DMS153 treated with DMSO at 0.1 percent for 48 hours (cell line): ENCODE data around the gene KCNG4.
"Not testable (repeated sequence)": the region's sequence is repeated elsewhere in the genome, so short reads cannot be mapped to it uniquely, and the experiment has no call there.

Experiments used
- DNase-seq: peaks from one replicate; lab custom pipeline; 2025; ENCODE audit not compliant: unreplicated experiment; lab: John Stamatoyannopoulos, UW

The KCNG4 gene

DNA sequence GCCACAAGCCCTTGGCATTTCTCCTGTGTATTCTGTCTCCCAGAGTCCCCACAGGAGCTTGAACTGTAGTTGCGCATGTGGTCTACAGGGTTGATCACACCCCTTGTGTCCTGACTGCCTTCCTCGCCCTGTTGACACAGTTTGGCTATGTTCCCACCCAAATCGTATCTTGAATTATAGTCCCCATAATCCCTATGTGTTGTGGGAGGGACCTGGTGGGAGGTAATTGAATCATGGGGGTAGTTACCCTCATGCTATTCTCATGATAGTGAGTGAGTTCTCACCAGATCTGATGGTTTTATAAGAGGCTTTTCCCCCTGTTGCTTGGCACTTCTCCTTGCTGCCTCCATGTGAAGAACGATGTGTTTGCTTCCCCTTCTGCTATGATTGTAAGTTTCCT is 27.7 kb downstream of the KCNG4 start:
- no peak for DNase-seq

GRCh38 chr16:84209989-84210388 is 29.8 kb downstream of the KCNG4 start:
- no peak for DNase-seq

DNA sequence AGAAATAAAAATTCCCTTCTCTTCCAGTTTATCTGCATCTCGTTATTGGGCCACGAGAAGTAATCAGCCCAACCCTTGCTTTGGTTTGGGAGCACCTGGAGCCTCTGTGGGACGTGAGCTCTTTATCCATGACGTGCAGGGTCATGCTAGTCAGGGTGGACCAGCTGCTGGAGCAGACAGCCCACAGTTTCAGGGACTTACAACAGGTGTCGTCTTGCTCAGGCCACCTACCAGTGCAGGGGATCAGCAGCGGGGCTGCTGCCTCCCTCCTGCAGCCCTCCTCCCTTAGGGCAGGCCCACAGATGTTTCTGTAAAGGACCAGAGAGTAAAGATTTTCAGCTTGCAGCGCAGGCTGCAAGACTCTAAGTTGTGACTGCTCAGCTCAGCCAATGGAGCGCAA is 31.9 kb downstream of the KCNG4 start:
- DNase-seq, result no peak

DNA sequence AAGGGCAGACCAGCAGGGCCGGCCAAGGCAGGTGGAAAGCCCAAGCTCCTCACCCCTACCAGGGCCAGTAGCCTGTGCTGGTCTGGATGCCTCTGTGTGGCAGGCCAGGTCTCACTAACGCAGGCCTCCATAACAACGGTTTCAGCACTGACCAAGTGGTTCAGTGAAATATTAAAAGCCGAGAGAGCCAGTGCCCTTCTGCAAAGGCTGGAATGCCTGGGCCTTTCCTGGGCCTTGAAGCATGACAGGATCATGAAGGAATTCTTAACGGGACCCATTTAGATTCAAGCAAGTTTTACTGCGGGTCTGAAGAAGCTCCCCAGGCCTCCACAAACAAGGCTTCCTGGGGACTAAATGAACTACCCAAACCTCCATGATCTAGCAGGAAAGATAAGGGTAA is 32.6 kb downstream of the KCNG4 start:
- DNase-seq, result no peak

DNA sequence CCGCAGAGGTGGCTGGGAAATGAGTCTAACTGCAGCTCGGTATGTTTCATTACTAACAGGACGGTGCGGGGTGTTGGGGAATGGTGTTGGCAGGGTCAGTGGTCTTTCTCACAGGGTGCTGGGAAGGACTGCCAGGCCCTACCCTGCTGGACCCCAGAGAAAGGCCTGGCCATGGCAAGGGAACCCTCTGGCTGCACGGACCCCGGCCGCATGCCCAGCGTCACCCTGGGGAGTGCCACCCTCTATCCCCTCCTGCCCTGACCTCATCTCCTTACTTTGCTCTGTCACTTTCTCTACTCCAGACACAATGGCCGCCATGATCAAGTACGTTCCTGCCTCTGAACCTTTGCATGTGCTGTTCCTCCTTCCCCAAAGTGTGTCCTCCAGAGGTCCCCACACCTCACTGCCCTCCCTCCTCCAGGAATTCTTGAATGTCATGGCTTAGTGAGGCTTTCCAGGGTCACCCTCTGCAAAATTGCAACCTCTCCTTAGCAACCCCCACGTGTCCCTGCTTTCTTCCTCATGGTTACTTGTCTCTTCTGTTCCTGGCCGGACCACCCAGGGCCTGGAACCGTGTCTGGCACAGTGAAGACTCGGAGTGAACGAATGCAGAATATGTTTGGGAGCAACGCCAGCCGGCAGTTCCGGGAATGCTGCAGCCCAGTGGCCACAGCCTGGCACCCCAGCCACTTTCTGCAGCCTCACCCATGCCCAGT is 33.7 kb downstream of the KCNG4 start:
- DNase-seq, result no peak

GRCh38 chr16:84205123-84205522 is 34.7 kb downstream of the KCNG4 start:
- not testable (repeated sequence) for DNase-seq

- not testable (repeated sequence) for DNase-seq
Observed at GRCh38 chr16:84204551-84204950, 35.3 kb downstream of the KCNG4 start.

- no peak for DNase-seq
Observed at GRCh38 chr16:84199861-84200260, 40.0 kb downstream of the KCNG4 start.

DNA sequence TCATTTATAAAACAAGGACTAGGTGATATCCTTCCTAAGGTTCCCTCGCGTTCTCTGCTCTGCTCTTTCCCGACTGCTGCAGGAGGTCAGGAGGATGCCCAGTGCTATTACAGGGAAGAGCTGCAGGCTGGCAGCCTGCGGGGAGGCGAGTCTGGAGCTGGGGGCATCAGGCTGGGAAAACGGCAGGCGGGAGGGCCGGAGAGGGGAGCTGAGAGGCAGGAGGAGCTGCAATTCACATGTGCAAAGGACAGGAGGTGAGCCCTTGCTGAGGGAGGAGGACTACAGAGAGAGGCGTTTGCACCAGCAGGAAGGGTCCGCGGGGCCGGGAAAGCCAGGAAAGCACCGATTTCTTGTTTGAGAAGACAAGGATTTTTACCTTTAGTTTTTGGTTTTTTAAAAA is 40.7 kb downstream of the KCNG4 start:
- no peak for DNase-seq

- DNase-seq, result no peak
Observed at GRCh38 chr16:84198401-84198800, 41.4 kb downstream of the KCNG4 start.

DNA sequence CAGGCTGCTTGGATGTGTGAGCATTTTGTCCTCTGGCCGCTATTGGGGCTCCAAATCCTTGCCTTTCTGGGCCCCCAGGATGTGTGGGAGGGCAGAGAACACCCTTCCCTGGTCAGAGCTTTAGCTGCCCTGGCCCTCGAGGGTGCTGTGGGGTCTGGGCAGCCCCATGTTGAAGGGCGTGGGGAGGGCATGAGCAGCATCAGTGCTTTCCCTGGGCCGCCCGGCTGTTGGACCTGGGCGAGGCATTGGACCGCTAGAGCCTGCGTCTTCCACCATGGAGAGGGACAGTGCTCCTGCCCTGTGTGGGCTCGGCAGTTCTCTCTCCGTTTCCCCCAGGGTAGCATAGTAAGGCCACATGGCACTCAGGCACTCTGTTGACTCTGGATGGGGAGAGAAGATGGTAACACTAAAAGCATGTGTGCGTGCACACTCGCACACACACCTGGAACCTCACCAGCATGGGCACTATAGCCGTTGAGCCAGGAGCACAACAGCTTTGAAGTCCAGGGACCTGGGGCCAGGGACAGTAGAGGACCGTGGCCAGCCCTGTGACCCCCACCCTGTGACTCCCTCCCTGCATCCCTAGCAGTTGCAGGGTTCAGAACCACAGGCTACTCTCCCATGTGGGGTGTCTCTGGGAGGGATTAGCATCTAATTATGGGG is 42.2 kb downstream of the KCNG4 start:
- DNase-seq, result no peak

- no peak for DNase-seq
Observed at GRCh38 chr16:84196727-84197394, 43.0 kb downstream of the KCNG4 start.

- no peak for DNase-seq
Observed at GRCh38 chr16:84196101-84196500, 43.7 kb downstream of the KCNG4 start.

DNA sequence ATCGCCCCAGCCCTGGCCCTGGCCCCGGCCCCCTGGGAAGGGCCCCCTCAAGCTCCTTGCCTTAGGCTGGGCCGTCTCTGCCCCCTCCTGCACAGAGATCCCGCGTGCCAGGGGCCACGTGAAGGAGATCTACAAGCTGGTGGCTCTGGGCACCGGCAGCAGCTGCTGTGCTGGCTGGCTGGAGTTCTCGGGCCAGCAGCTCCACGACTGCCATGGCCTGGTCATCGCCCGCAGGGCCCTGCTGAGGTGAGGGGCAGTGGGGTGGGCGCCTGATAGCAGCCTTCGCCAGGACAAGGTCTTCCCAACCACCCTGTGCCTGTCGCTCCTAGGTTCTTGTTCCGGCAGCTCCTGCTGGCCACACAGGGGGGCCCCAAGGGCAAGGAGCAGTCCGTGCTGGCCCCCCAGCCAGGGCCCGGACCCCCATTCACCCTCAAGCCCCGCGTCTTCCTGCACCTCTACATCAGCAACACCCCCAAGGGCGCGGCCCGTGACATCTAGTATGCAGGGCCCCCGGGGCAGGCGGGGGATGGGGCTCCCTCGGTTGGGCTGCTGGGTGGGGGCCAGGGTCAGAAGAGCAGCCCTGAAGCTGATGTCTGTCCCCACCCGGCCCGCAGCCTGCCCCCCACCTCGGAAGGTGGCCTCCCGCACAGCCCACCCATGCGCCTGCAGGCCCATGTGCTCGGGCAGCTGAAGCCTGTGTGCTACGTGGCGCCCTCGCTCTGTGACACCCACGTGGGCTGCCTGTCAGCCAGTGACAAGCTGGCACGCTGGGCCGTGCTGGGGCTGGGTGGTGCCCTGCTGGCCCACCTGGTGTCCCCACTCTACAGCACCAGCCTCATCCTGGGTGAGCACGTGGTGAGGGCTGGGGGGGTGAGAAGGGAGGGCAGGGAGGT is 44.4 kb downstream of the KCNG4 start:
- DNase-seq, result no peak

DNA sequence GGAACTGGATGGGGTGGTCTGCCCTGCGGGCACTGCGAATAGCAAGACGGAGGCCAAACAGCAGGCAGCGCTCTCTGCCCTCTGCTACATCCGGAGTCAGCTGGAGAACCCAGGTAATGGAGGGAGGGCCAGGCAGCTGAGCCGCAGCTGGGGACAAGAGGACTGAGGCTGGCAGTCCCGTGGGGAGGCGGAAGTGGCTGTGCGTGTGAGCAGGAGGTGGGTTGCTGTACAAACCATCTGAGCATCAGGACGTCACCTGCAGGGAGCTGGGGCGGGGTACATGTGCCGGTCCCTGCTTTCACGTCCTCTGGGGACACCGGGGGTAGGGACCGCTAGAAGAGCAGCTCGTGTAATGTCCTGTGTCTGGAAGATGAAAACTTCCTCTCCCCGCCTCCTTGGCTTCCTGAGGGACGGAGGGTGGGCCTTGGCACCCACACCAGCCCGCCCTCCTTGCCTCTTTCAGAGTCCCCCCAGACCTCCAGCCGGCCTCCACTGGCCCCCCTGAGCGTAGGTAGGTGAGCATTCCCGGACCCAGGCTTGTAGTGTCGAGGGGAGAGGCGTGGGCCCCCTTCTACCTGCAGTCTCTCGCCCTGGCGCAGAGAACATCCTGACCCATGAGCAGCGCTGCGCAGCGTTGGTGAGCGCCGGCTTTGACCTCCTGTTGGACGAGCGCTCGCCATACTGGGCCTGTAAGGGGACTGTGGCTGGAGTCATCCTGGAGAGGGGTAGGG is 45.2 kb downstream of the KCNG4 start:
- DNase-seq, result peak; percentile 65

GRCh38 chr16:84194018-84194417 is 45.8 kb downstream of the KCNG4 start:
- DNase-seq, result no peak

- no peak for DNase-seq
Observed at GRCh38 chr16:84193480-84193879, 46.3 kb downstream of the KCNG4 start.

- DNase-seq, result no peak
Observed at GRCh38 chr16:84191466-84191865, 48.3 kb downstream of the KCNG4 start.

GRCh38 chr16:84190731-84191388 is 49.0 kb downstream of the KCNG4 start, which contains the start of gene ADAD2:
ADAD2 (plus strand) TSS chr16:84191157; CDS start chr16:84191231, 74 bp downstream.
- no peak for DNase-seq
